H1 (cell line): ENCODE results near the gene MXI1. TPM values are rescaled to one million over a fixed set of nuclear protein-coding genes. Genes with fewer than 3 reads are reported as not detected.

Experiments
- CHD7 ChIP-seq: fragments of 300-600 bp; sonication (generic); IDR thresholded peaks from 2 replicates; pipeline ENCODE4 v1.7.1; 2012; ENCODE audit warnings: low read length, moderate library complexity, mild to moderate bottlenecking, inconsistent platforms; ENCODE audit not compliant: insufficient replicate concordance
- CTBP2 ChIP-seq: IDR thresholded peaks from 2 replicates; pipeline ENCODE4 v1.7.0; 2011; ENCODE audit warnings: borderline replicate concordance, mild to moderate bottlenecking, moderate library complexity, mixed read lengths, low read length; ENCODE audit not compliant: insufficient read depth, insufficient read length
- SIX5 ChIP-seq: IDR thresholded peaks from 2 replicates; pipeline ENCODE4 v1.6.1; 2011; ENCODE audit warnings: mild to moderate bottlenecking, low read depth, low read length
- polyA plus RNA-seq, 7 experiments: library from polyadenylated mRNA; depleted of rRNA in 3 of 7; stranded (reverse) in 5 of 7; unstranded in 2 of 7; fragments of >200 nt in 5 of 7; fragments of 200-250 nt in 2 of 7; gene quantifications; 1 replicate in 5 of 7; 2 replicates in 1 of 7; 4 replicates in 1 of 7; pipeline versions ENCODE4 v1.2.1 to v1.2.3, GENCODE V29; 2011 to 2013; ENCODE audit warnings: missing spikeins in 2 of 7, mixed read lengths in 2 of 7
- total RNA-seq: library from RNA; stranded (reverse); fragmentation: NEBNext Ultra II Directional; extraction: Animal tissue kit (Norgen Biotek cat#: 25700); gene quantifications from 2 replicates; pipeline ENCODE4 v1.2.1, GENCODE V29; 2021
- TF ChIP-seq, protein P1 (sequence below): IDR thresholded peaks from 2 replicates; pipeline ENCODE4 v1.6.1; 2012; ENCODE audit warnings: inconsistent platforms

Gene MXI1
- total and polyA plus RNA-seq, 2 of the 8 experiments (the other 6 are each of a cell fraction or from before 2014, with no cell fraction given): 5.7 to 8.8 TPM

GRCh38 chr10:110306452-110306768, 99.0 kb downstream of the MXI1 start (continued):
- TF ChIP-seq CHD7 (no peak), SIX5 (no peak), CTBP2 (no peak)
- TF ChIP-seq, protein P1, sequence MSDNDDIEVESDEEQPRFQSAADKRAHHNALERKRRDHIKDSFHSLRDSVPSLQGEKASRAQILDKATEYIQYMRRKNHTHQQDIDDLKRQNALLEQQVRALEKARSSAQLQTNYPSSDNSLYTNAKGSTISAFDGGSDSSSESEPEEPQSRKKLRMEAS: no peak
